DLD1 (cell line): ENCODE measurements around the gene STAT4.
"Not testable (repeated sequence)": the region's sequence is repeated elsewhere in the genome, so short reads cannot be mapped to it uniquely, and the experiment has no call there.

Experiments used
- in situ Hi-C: cut with HindIII; loops from 2 replicates; pipeline ENCODE4 v1.10.0; 2017; ENCODE audit warnings: low sequenced_read_pairs

The STAT4 gene

DNA sequence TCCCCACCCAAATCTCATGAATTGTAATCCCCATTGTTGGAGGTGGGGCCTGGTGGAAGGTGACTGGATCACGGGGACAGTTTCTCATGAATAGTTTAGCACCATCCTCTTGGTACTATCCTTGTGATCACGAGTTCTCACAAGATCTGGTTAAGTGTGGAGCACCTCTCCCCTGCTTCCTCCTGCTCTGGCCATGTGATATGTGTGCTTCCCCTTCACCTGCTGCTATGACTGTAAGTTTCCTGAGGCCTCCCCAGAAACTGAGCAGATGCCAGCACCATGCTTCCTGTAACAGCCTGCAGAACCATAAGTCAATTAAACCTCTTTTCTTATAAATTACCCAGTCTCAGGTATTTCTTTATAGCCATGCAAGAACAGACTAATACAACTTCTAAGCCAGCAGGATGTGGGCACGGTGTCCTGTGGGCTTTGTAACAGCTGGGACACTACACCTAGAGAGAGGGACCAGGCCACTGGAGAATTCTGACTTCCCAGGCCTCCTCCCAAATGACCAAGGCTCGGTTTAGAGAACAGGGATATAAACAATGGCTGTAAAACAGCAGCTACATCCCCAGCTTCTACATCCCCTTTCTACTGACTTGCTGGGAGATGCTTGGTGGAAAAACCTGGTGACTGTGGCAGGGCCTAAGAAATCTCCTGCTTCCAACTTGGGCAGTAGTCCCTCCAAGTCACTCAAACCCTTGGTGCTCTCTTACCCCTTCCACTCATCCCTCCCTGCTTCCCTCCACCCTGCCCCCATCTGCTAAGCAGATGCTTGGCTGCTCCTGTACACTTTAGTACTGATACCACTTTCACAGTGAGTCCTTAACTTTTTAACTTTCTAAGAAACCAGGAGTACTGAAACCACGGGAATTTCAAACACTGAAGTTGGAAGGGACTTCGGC is 147.1 kb downstream of the STAT4 start:
- in situ Hi-C loops, result no loop called here

GRCh38 chr2:191001624-191002023 is 149.2 kb downstream of the STAT4 start:
- in situ Hi-C loops, result no loop called here

GRCh38 chr2:191001032-191001431 is 149.8 kb downstream of the STAT4 start:
- in situ Hi-C loops, result no loop called here

- in situ Hi-C loops, result no loop called here
Observed at GRCh38 chr2:190999949-191000665, 150.7 kb downstream of the STAT4 start.

DNA sequence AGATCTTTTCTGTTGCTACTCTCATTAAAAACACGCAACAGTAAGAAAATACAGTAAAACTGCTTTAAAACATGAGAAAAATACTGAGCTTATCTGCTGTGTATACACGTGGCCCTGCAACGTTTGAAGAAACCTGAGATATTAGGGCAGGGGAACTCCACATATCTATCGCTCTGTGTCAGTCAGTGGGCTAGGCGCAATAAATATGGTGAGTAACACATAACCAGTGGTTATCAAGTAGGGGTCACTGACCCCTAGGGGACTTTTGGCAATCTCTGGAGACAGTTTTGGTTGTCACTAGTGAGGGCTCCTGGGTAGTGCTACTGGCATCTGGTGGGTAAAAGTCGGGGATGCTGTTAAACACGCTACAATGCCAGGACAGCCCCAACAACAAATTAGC is 151.7 kb downstream of the STAT4 start:
- in situ Hi-C loops, result no loop called here

GRCh38 chr2:190997526-190998113 is 153.2 kb downstream of the STAT4 start:
- in situ Hi-C loops, result no loop called here

GRCh38 chr2:190996947-190997346 is 153.8 kb downstream of the STAT4 start:
- in situ Hi-C loops, result no loop called here

DNA sequence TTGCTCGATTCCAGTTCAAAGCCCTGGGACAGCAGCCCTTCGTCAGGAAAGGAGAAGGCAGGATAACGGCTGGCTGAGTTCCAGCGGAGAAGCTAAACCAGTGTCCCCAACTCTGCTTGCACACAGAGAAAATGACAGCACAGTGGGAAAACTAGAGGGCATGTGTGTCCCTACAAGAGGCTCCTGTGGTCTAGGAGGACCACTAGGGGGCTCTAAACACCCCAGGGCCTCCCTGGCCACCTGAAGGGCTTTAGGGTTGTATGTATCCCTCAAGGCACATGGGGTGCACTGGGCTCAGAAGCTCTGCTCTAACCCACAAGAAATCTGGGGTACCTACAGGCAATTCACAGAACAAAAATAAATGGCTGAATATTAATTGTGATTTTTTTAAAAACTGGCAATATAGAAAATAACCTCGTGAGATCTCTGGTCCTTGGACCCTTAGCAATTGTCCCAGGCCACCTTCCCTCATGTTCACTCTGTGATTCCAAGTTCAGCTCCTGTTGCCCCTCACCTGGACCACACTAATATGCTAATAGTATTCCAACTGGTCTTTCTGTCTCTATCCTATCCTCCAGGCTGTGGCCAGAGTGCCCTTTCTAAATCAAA is 154.4 kb downstream of the STAT4 start:
- in situ Hi-C loops, result no loop called here

DNA sequence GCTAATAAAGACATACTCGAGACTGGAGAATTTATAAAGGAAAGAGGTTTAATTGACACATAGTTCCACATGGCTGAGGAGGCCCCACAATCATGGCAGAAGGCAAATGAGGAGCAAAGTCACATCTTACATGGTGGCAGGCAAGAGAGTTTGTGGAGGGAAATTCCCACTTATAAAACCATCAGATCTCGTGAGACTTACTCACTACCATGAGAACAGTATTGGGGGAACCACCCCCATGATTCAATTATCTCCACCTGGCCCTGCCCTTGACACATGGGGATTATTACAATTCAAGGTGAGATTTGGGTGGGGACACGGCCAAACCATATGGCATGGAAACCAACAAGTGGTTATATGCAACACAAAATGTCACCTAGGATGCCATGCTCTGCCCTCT is 155.5 kb downstream of the STAT4 start:
- in situ Hi-C loops, result not testable (repeated sequence)

DNA sequence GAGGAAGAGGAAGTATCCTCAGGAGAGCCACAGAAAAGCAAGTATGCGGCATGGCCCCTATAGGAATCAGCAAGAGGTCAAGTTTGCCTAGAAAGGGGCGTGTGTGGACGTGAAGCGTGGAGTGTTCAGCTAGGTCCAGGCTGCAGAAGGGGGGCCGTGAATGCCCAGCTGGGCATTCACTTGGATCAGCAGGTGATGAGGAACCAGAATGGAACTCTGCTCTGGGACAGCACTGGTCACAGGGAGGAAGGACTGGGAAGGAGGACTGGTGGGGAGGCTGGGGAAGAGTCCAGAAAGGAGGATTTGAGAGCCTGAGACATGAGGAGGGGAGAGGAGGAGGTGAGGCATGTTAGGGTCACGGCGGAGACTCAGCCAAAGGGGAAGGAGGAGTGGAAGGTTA is 156.6 kb downstream of the STAT4 start:
- in situ Hi-C loops, result no loop called here

GRCh38 chr2:190993292-190993643 is 157.5 kb downstream of the STAT4 start:
- in situ Hi-C loops, result no loop called here

DNA sequence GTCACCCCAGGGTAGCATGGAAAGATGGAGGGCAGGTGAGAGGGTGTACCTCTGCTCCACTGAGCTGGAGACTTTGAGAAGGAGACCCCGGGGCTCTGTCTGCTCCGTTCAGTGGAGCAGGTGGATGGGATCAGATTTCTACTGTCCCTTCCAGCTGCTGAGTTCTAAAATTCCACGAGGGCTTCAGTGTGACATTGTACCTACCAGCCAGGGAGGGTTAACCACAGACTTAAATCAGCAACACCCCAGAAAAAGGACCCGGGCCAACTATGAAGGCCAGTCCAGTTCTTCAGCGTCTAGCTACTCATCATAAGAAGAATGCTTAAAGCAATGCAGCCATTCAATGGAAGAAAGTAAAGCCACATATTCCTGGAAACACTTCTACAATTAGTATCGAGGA is 160.7 kb downstream of the STAT4 start:
- in situ Hi-C loops, result no loop called here

DNA sequence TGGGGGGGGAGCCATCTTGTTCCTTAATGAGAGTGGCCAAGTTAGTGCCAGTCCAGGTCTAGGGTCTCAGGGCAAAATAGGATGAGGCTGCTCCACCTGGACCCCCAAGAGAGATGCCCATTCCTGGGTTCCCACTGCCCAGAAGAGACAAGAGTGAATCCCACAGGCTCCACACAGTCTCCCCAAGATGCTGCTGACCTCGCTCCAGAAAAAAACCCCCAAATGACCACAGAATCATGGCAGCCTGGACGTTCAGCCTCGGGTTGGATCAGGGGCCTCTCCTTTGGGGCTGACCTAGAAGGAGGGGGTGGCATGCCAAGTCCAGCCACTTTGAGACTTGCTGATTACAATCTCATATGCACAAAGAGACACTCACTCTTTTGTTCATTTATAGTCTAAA is 161.9 kb downstream of the STAT4 start:
- in situ Hi-C loops, result no loop called here

GRCh38 chr2:190987938-190988337 is 162.9 kb downstream of the STAT4 start:
- in situ Hi-C loops, result no loop called here

- in situ Hi-C loops, result no loop called here
Observed at GRCh38 chr2:190987116-190987515, 163.7 kb downstream of the STAT4 start.

- in situ Hi-C loops, result no loop called here
Observed at GRCh38 chr2:190986221-190986953, 164.4 kb downstream of the STAT4 start.

DNA sequence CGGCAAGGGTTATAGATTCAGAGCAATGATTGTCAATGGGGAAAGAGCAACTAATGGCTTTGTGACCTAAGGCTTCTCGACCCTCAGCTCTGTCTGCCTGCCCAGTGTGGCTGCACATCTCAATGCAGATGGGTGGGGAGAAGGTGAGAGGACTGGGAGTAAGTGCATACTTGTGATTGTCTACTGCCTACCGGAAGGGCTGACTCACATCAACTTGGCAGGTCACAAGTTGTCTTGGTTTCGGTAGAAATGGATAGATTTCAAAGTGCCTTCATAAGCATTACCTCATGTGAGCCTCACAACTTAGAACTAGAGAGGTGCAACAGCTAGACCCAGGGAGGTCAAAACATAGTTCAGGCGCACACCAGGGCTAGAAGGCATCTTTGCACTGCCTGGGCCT is 166.2 kb downstream of the STAT4 start:
- in situ Hi-C loops, result no loop called here

DNA sequence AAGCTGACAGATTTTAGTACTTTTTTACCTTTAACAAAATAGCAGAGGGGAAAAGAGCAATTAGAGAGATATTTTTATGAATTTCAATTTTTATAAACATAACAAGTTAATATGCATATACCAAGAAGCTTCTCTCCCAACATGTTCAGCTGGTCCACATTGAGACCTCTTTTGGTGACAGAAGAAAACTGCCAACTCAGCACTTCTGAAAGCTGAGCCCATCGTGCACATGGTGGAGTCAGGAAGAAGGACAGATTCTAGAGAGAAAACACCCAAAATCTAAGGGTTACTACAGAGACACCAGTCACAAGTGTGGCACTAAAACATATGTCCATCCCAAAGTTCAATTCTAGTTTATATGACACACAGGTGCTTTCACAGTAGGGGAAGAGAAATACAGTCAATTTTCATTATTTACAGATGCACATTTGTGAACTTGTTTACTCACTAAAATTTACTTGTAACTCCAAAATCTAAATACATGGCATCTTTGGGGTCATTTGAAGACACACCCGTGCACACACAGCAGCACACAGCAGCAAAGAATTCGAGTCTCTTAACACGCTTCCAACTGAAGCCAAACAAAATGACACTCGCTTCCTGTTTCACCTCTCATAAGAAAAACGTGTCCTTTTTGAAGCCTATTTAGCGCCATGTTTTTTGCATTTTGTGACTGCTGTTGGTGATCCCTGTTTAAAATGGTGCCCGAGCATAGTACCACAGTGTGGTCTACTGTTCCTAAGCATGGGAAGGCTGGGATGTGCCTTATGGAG is 168.3 kb downstream of the STAT4 start:
- in situ Hi-C loops, result no loop called here

DNA sequence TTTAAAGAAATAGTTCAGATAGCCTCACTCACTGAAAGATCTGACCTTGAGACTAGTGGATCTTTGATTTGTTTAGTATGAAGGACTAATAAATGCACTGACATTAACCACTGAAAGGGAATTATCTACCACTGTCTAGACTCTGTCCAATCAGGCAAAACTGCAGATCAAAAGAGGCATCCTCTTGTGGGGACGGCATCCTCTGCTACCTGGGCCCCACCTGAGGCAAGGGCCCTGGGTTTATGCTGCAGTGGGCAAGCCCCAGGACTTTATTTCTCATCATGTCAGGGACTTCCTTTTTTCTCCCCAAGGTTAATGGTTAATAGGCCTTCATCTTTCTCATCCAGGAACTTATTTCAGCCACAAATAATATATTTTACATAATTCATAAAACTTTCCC is 169.1 kb downstream of the STAT4 start:
- in situ Hi-C loops, result no loop called here

GRCh38 chr2:190981333-190981732 is 169.5 kb downstream of the STAT4 start:
- in situ Hi-C loops, result no loop called here
